HCT116 (cell line): Measurements from ENCODE around the gene CTBP2. TPM values are rescaled to one million over a fixed set of nuclear protein-coding genes. Genes with fewer than 3 reads are reported as not detected.

Experiments used
- ATAC-seq: fragments of 200-7000 bp; cut with Tn5 transposase; 2 replicates; pipeline ENCODE4 v1.9.1; 2020; ENCODE audit warnings: mild to moderate bottlenecking, moderate library complexity
- BruUV-seq: library from RNA; stranded (reverse); fragments of 400-500 nt; replicated peaks from 2 replicates; lab custom pipeline; 2021; lab: Mats Ljungman, UMichigan
- CTCF ChIA-PET: fragments of 300-600 bp; sonication (Branson Sonifier 250); formaldehyde crosslinking; loops from one replicate; lab custom pipeline; 2021; ENCODE audit warnings: antibody characterized with exemption; lab: Charles Lee
- POLR2A ChIA-PET: fragments of 300-600, 350-600 bp; sonication (Branson Sonifier 250); formaldehyde crosslinking; loops from one replicate; lab custom pipeline; 2021; ENCODE audit warnings: antibody characterized with exemption; lab: Charles Lee
- RAD21 ChIA-PET, 2 experiments: fragments of 300-600 bp; sonication (Branson Sonifier 250); formaldehyde crosslinking; loops; one replicate each; lab custom pipeline; 2023; ENCODE audit warnings: low total read pairs in 2 of 2; ENCODE audit not compliant: uncharacterized antibody in 2 of 2, unreplicated experiment in 2 of 2, low non-redundant PET in 1 of 2; lab: Charles Lee
- DNase-seq: peaks from one replicate; pipeline ENCODE4 v3.0.0-alpha.2; 2010; ENCODE audit warnings: low read depth, low spot score
- H2AFZ ChIP-seq: fragments of 200-600 bp; shearing (Covaris generic), sonication (generic); 2 replicates; pipeline ENCODE4 v1.6.1; 2017; ENCODE audit warnings: low read depth, mixed run types, mixed read lengths, antibody characterized with exemption, low read length; ENCODE audit not compliant: poor library complexity, severe bottlenecking
- H3K27ac ChIP-seq: 2 replicates; pipeline ENCODE4 v1.5.1; 2012; ENCODE audit warnings: low read depth, low read length
- H3K27me3 ChIP-seq: fragments of 200-600 bp; sonication (generic); 2 replicates; pipeline ENCODE4 v1.6.1; 2016; ENCODE audit warnings: mixed run types, low read length, mixed read lengths; ENCODE audit not compliant: insufficient read depth
- H3K36me3 ChIP-seq, 2 experiments: fragments of 200-500 bp in 1 of 2; fragments of 200-600 bp in 1 of 2; sonication (Bioruptor generic) in 1 of 2; sonication (generic) in 1 of 2; 2 replicates each; pipeline versions ENCODE4 v1.5.1 to v1.6.1; 2014 to 2016; ENCODE audit warnings: low read length in 2 of 2, inconsistent platforms in 1 of 2, mixed read lengths in 1 of 2, mixed run types in 1 of 2; ENCODE audit not compliant: insufficient read depth in 2 of 2, control insufficient read depth in 1 of 2
- H3K4me1 ChIP-seq, 2 experiments: fragments of 200-600 bp in 1 of 2; sonication (generic) in 1 of 2; 2 replicates each; pipeline versions ENCODE4 v1.5.1 to v1.6.1; 2012 to 2017; ENCODE audit warnings: low read length in 2 of 2, inconsistent platforms in 1 of 2, mild to moderate bottlenecking in 1 of 2, mixed read lengths in 1 of 2, mixed run types in 1 of 2, moderate library complexity in 1 of 2; ENCODE audit not compliant: insufficient read depth in 2 of 2, control insufficient read depth in 1 of 2
- H3K4me2 ChIP-seq: fragments of 200-600 bp; sonication (generic); 2 replicates; pipeline ENCODE4 v1.6.1; 2017; ENCODE audit warnings: mixed run types, low read length, mixed read lengths
- H3K4me3 ChIP-seq, 2 experiments: fragments of 200-600 bp in 1 of 2; sonication (generic) in 1 of 2; replicated peaks in 1 of 2; 2 replicates each; pipeline ENCODE4 v1.5.1; 2011 to 2016; ENCODE audit warnings: low read length in 2 of 2, control low read depth in 1 of 2, low read depth in 1 of 2, mild to moderate bottlenecking in 1 of 2, mixed read lengths in 1 of 2, mixed run types in 1 of 2
- H3K79me2 ChIP-seq: fragments of 200-600 bp; sonication (generic); 2 replicates; pipeline ENCODE4 v1.6.1; 2017; ENCODE audit warnings: mild to moderate bottlenecking, mixed run types, low read length, moderate library complexity, mixed read lengths; ENCODE audit not compliant: insufficient read depth
- H3K9ac ChIP-seq: fragments of 200-600 bp; sonication (generic); 2 replicates; pipeline ENCODE4 v1.6.1; 2016; ENCODE audit warnings: low read length, mixed read lengths
- H3K9me2 ChIP-seq: fragments of 200-600 bp; sonication (generic), shearing (Covaris generic); 2 replicates; pipeline ENCODE4 v1.6.1; 2017; ENCODE audit warnings: mixed run types, mild to moderate bottlenecking, moderate library complexity; ENCODE audit not compliant: insufficient read depth
- H3K9me3 ChIP-seq, 2 experiments: fragments of 200-500 bp in 1 of 2; fragments of 200-600 bp in 1 of 2; sonication (Bioruptor generic) in 1 of 2; sonication (generic) in 1 of 2; 2 replicates each; pipeline ENCODE4 v1.6.1; 2014 to 2017; ENCODE audit warnings: low read length in 2 of 2, mixed read lengths in 2 of 2, inconsistent platforms in 1 of 2, low read depth in 1 of 2, mild to moderate bottlenecking in 1 of 2, mixed run types in 1 of 2, moderate library complexity in 1 of 2; ENCODE audit not compliant: control insufficient read depth in 1 of 2, insufficient read depth in 1 of 2
- H4K20me1 ChIP-seq: fragments of 200-600 bp; sonication (generic), shearing (Covaris generic); 2 replicates; pipeline ENCODE4 v1.6.1; 2017; ENCODE audit warnings: mixed run types, mild to moderate bottlenecking, moderate library complexity; ENCODE audit not compliant: insufficient read depth
- ATF3 ChIP-seq: IDR thresholded peaks from 2 replicates; pipeline ENCODE4 v1.6.1; 2012
- CEBPB ChIP-seq: IDR thresholded peaks from 2 replicates; pipeline ENCODE4 v1.6.1; 2012; ENCODE audit warnings: low read depth
- EGR1 ChIP-seq: IDR thresholded peaks from 2 replicates; pipeline ENCODE4 v1.6.1; 2012; ENCODE audit warnings: low read depth
- ELF1 ChIP-seq: IDR thresholded peaks from 2 replicates; pipeline ENCODE4 v1.6.1; 2012; ENCODE audit warnings: low read depth, borderline replicate concordance
- EZH2 ChIP-seq: fragments of 200-600 bp; sonication (generic); IDR thresholded peaks from 2 replicates; pipeline ENCODE4 v1.6.1; 2017; ENCODE audit warnings: antibody characterized with exemption, mixed run types
- EZH2phosphoT487 ChIP-seq: fragments of 200-600 bp; IDR thresholded peaks from 2 replicates; pipeline ENCODE4 v1.6.1; 2018; ENCODE audit warnings: antibody characterized with exemption, borderline replicate concordance
- FOSL1 ChIP-seq: IDR thresholded peaks from 2 replicates; pipeline ENCODE4 v1.6.1; 2012; ENCODE audit warnings: low read depth
- JUND ChIP-seq: IDR thresholded peaks from 2 replicates; pipeline ENCODE4 v1.6.1; 2012
- MAX ChIP-seq: IDR thresholded peaks from 2 replicates; pipeline ENCODE4 v1.6.1; 2012
- POLR2A ChIP-seq: IDR thresholded peaks from 2 replicates; pipeline ENCODE4 v1.7.0; 2011; ENCODE audit warnings: borderline replicate concordance; ENCODE audit not compliant: insufficient read depth, insufficient read length; ENCODE audit errors: extremely low read depth
- POLR2AphosphoS5 ChIP-seq: IDR thresholded peaks from 2 replicates; pipeline ENCODE4 v1.6.1; 2011; ENCODE audit warnings: mild to moderate bottlenecking, low read depth, low read length, moderate library complexity
- SIN3A ChIP-seq: IDR thresholded peaks from 2 replicates; pipeline ENCODE4 v1.6.1; 2012; ENCODE audit warnings: low read depth
- SP1 ChIP-seq: IDR thresholded peaks from 2 replicates; pipeline ENCODE4 v1.6.1; 2012; ENCODE audit warnings: low read depth
- SRF ChIP-seq: IDR thresholded peaks from 2 replicates; pipeline ENCODE4 v1.6.1; 2012; ENCODE audit warnings: low read depth
- TCF7L2 ChIP-seq: IDR thresholded peaks from 2 replicates; pipeline ENCODE4 v1.7.0; 2011; ENCODE audit warnings: borderline replicate concordance, inconsistent platforms; ENCODE audit not compliant: insufficient read depth, insufficient read length; ENCODE audit errors: extremely low read depth
- ZFX ChIP-seq: fragments of 450-650 bp; IDR thresholded peaks from 2 replicates; pipeline ENCODE4 v1.6.1; 2017
- ZNF274 ChIP-seq: fragments of 200-500 bp; sonication (Bioruptor generic); IDR thresholded peaks from 2 replicates; pipeline ENCODE4 v1.6.1; 2014; ENCODE audit warnings: mild to moderate bottlenecking, low read depth, low read length, inconsistent platforms
- intact Hi-C: fragments of 100-400 bp; cut with micrococcal nuclease; formaldehyde crosslinking; loops from 2 replicates; pipeline ENCODE4 v1.10.0; 2022
- total RNA-seq: library from RNA; stranded (reverse); gene quantifications from one replicate; pipeline ENCODE4 v1.2.1, GENCODE V29; 2021; ENCODE audit not compliant: unreplicated experiment

The CTBP2 gene
- total RNA-seq, 1 experiment from 2014 or later, result 144 TPM

DNA sequence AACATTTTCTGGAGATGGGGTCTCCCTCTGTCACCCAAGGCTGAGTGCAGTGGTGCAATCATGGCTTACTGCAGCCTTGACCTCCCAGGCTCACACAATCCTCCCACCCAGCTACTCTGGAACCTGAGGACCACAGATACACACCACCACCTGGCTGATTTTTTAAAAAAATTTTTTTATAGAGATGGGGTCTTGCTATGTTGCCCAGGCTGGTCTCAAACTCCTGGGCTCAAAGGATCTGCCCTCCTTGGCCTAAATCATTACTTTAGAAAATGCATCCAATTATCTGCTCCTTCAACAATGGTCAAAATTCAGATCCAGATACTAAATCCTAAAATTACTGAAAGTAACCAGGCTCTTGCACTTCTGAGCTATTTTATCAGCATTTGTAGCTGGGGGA, 55.2 kb downstream of the CTBP2 start:
- H3K79me2 ChIP-seq, result peaks cover 98% of the 10 kb centered on the region
- ChIA-PET POLR2A (no interaction called here), CTCF (no interaction called here), RAD21 (no interaction called here)
- H3K36me3 ChIP-seq, result peaks cover 2 to 29% of the 10 kb centered on the region in 2 experiments
- no peak overlapping the region for H3K4me2 ChIP-seq
- H3K9me3 ChIP-seq, result no peaks in the 10 kb centered on the region
- intact Hi-C loops, result no loop called here
- H4K20me1 ChIP-seq, result peaks cover 15% of the 10 kb centered on the region; the same call in 1 of the 2 replicates
- H3K27me3 ChIP-seq, result no peaks in the 10 kb centered on the region
- no peaks in the 10 kb centered on the region for H3K9me2 ChIP-seq
- TF ChIP-seq SP1 (no peak), ZNF274 (no peak), JUND (no peak), CEBPB (no peak), POLR2AphosphoS5 (no peak)
- no peak overlapping the region for H3K9ac ChIP-seq
- no peak overlapping the region for H3K27ac ChIP-seq
- no peak for ATAC-seq
- no peak overlapping the region for H3K4me3 ChIP-seq
- no TSS peak for BruUV-seq
- no peak overlapping the region for H2AFZ ChIP-seq
- no peak for DNase-seq
- H3K4me1 ChIP-seq, result peaks cover 8 to 17% of the 10 kb centered on the region in 2 experiments; a peak in 3 of 4 replicates

DNA sequence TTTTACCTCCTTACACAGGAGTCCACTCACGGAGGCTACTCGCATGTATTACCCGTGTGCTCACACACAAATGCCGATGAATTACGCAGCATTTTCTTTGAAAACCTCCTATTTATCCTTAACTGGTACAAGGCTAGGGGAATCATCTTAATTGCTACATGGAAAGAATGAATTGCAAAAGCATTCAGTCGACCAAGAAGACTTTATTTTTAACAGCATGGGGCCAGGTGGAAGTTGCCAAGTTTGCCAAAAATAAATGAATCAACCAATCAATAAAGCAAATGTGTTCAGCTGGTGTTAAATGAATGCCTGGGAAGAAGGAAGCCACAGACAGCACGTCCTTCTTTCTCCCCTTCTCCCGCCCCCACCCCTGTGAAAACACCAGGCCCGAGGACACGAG, 55.8 kb downstream of the CTBP2 start:
- POLR2A ChIA-PET, result no interaction called here

More for the DNA sequence above, 55.8 kb downstream of the CTBP2 start:
- no peak overlapping the region for H2AFZ ChIP-seq
- CTCF ChIA-PET, result no interaction called here
- H3K4me1 ChIP-seq, result peaks cover 8 to 17% of the 10 kb centered on the region in 2 experiments; a peak in 3 of 4 replicates
- H3K4me2 ChIP-seq, result no peak overlapping the region
- H3K27ac ChIP-seq, result no peak overlapping the region
- peaks cover 15% of the 10 kb centered on the region; the same call in 1 of the 2 replicates for H4K20me1 ChIP-seq
- DNase-seq, result no peak
- TF ChIP-seq EGR1, result no peak
- no peak for TF ChIP-seq MAX
- no peak for TF ChIP-seq ATF3
- TF ChIP-seq POLR2A, result no peak
- TF ChIP-seq ELF1, result no peak
- no peak for TF ChIP-seq SRF
- no peak for TF ChIP-seq SP1
- TF ChIP-seq POLR2AphosphoS5, result no peak
- TF ChIP-seq ZNF274, result no peak
- no peak for TF ChIP-seq ZFX
- no peak for TF ChIP-seq FOSL1
- no peak for TF ChIP-seq TCF7L2
- TF ChIP-seq EZH2, result no peak
- TF ChIP-seq SIN3A, result no peak
- TF ChIP-seq EZH2phosphoT487, result no peak
- peaks cover 98% of the 10 kb centered on the region for H3K79me2 ChIP-seq
- BruUV-seq, result no TSS peak
- H3K9me3 ChIP-seq, result no peaks in the 10 kb centered on the region
- H3K4me3 ChIP-seq, result no peak overlapping the region
- no peaks in the 10 kb centered on the region for H3K27me3 ChIP-seq
- ATAC-seq, result no peak
- no peak overlapping the region for H3K9ac ChIP-seq
- H3K9me2 ChIP-seq, result no peaks in the 10 kb centered on the region
- intact Hi-C loops, result no loop called here
- RAD21 ChIA-PET, result no interaction called here
- peaks cover 2 to 23% of the 10 kb centered on the region in 2 experiments for H3K36me3 ChIP-seq
